ENCODE measurements around the gene SYNPO2.

- no peak for TF ChIP-seq CTCF (IDR thresholded peaks at IDR 0.05 in 4 of 5, conservative IDR thresholded peaks at IDR 0.05 in 1 of 5)
- no peak for TF ChIP-seq POLR2A (IDR thresholded peaks at IDR 0.05)
Measured at GRCh38 chr4:119008761-119009160, 120.1 kb downstream of the SYNPO2 start.

Data from gastrocnemius medialis (tissue), 4 donors.